Choroid plexus epithelial cell (primary cell): Measurements from ENCODE around the gene INAFM2.

Experiments
- DNase-seq: peaks from one replicate; pipeline ENCODE4 v3.0.0-alpha.2; 2010; ENCODE audit warnings: low read depth
- H3K4me3 ChIP-seq: 2 replicates; pipeline ENCODE4 v1.5.1; 2011; ENCODE audit warnings: low read depth, mild to moderate bottlenecking, control low read depth, low read length, moderate library complexity
- CTCF ChIP-seq: conservative IDR thresholded peaks from 2 replicates; pipeline ENCODE4 v1.5.1; 2011; ENCODE audit warnings: low read depth, mild to moderate bottlenecking, control low read depth, inconsistent platforms, low read length, moderate library complexity

INAFM2 gene

GRCh38 chr15:40343512-40343911 lies 20.0 kb downstream of the INAFM2 start:
- peak; percentile 89 for DNase-seq
- TF ChIP-seq CTCF: no peak
- H3K4me3 ChIP-seq: no peak overlapping the region

GRCh38 chr15:40344217-40344616 lies 20.7 kb downstream of the INAFM2 start:
- no peak for DNase-seq
- TF ChIP-seq CTCF: no peak
- H3K4me3 ChIP-seq: no peak overlapping the region

- peak; percentile 76 for DNase-seq
- no peak overlapping the region for H3K4me3 ChIP-seq
- TF ChIP-seq CTCF: peak; percentile 85
Measured at GRCh38 chr15:40344631-40345120, 21.2 kb downstream of the INAFM2 start.

GRCh38 chr15:40345225-40345866 lies 21.9 kb downstream of the INAFM2 start:
- DNase-seq: no peak
- no peak overlapping the region for H3K4me3 ChIP-seq
- no peak for TF ChIP-seq CTCF

- DNase-seq: no peak
- no peak for TF ChIP-seq CTCF
- no peak overlapping the region for H3K4me3 ChIP-seq
Measured at GRCh38 chr15:40345867-40346578, 22.5 kb downstream of the INAFM2 start.

- DNase-seq: no peak
- no peak for TF ChIP-seq CTCF
- no peak overlapping the region for H3K4me3 ChIP-seq
Measured at GRCh38 chr15:40346579-40347558, 23.4 kb downstream of the INAFM2 start.
